GM13977 (cell line): ENCODE measurements around the gene GRM2.

Source experiments
- DNase-seq: peaks from one replicate; pipeline ENCODE4 v3.0.0; 2012; ENCODE audit warnings: low spot score
- CTCF ChIP-seq: IDR thresholded peaks from 2 replicates; pipeline ENCODE4 v1.5.1; 2012; ENCODE audit warnings: mild to moderate bottlenecking, control low read depth; ENCODE audit not compliant: insufficient read depth; ENCODE audit errors: extremely low read depth, missing control alignments
- in situ Hi-C: fragments of 300-500 bp; cut with MboI; formaldehyde crosslinking; loops from one replicate; pipeline ENCODE4 v1.12.0; 2022; ENCODE audit warnings: low sequenced_read_pairs, low pct_unique_long_range_greater_than_20kb, mixed read lengths, inconsistent platforms; ENCODE audit not compliant: unreplicated experiment

The GRM2 gene

DNA sequence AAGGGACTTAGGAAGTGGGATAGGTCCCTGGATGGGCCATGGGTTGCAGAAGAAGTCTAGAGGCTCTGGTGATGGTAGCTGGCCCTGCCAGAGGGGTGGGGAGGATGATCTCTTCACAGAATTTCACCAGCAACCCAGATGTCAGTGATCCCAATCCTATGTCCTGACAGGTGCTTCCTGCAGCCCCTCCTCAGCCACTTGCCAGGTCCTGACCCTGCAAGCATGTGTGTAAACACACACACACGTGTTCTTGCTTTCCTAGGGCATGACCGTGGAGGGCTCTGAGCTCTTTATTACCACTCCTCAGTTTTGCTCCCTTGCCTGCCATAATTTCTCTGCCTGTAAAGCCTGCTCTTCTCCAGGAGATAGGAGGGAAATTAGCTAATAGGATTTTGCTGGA, 23.3 kb upstream of the GRM2 start:
- DNase-seq, result no peak
- no peak for TF ChIP-seq CTCF
- in situ Hi-C loops, result loop anchor here (25.0 kb wide), 1 partner anchor 1071 kb away; the partner anchor contains the start of genes CISH and MAPKAPK3

DNA sequence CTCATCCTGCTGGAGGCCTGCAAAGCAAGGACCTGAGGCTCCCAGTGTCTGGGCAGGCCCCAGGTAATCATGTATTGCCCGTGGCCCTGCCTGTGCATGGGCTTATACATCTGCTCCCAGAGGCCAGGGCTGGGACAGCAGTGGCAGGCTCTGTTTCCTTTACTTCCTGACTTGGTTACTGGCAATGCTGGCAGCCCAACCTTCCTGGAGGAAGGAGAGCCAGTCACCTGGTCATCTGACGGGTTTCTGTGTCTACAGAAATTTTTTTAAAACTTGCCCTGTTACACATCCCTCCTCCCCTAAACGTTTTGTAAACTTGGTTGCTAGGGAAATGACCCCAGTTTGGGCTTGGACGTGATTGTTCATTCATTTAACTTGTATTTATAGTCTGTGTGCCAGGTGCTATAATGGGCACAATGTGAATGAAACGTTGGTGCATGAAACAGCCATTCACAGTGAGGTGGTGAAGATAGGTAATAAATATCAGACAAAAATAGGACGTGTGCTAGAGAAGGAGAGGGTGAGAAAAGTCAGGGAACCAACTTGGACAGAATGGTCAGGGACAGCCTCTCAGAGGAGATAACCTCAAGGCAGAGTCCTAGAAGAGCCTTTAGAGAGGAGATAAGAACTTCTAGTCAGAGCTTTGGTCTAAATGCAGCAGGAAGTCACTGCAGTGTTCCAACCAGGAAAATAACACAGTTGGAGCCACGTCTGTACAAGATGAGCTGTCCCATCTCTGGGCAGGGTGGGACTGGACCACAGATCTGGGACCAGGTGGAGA, 21.7 kb upstream of the GRM2 start:
- in situ Hi-C loops, result loop anchor here (25.0 kb wide), 1 partner anchor 1073 kb away; the partner anchor contains the start of genes CISH and MAPKAPK3
- no peak for TF ChIP-seq CTCF
- no peak for DNase-seq

DNA sequence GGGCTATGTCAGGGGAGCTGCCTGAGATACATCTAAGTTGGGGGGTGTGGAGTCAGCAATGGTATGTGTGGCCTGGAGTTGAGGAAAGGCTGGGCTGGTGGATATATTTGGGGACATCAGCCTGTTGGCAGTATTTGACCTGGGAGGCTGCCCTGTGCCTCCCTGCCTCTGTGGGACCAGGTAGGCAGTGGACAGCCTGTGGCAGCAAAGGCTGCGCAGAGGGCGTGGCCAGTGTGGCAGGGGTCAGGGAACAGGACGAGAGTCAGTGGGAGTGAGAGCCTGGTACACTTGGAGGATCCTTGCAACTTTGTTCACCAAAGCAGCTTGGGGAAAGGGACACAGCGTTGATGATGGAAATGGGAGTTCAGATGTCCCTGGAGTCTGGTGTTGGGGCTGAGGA, 20.8 kb upstream of the GRM2 start:
- in situ Hi-C loops, result loop anchor here (25.0 kb wide), 1 partner anchor 1074 kb away; the partner anchor contains the start of genes CISH and MAPKAPK3
- TF ChIP-seq CTCF, result no peak
- DNase-seq, result no peak

- DNase-seq, result peak; percentile 64
These were observed 20.2 kb upstream of the GRM2 start for GRCh38 chr3:51686512-51687215.

DNA sequence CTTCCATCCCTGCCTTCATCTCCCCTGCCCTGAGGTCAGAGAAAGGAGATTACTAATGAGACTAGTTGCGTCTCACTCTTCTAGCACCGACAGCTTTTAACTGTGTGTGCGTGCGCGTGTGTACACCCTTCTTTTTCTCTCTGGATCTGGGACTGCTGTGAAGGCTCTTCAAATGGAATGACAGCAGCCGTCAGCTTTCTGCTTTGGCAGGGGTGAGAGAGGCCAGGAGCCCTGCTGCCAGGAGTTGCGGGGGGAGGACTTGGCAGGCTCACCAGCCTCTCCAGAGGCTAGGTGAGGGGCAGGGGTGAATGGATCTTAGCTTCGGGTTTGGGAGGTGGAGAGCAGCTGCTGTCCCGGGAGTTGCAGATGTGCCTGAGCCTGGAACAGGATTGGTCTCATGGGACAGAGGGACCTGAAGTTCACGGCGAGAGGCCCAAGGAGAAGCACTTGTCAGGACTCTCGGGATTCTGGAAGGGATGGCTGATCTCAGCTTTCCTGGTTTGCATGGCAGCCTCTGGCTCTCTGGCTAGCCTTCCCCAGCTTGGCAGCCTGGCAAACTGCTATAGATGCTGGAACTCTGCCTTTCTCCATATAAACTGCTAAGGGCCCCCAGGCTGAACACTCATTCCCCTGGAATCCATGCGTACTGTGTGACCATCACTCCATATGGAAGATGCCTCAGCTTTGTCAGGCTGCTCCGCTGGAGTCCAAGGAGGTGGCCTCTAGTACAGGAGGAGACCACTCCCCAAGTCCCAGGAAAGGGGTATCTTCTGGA, 19.2 kb upstream of the GRM2 start:
- in situ Hi-C loops, result loop anchor here (25.0 kb wide), 1 partner anchor 1075 kb away; the partner anchor contains the start of genes CISH and MAPKAPK3
- TF ChIP-seq CTCF, result no peak
- DNase-seq, result no peak

More at GRCh38 chr3:51686512-51687215, 20.2 kb upstream of the GRM2 start:
- TF ChIP-seq CTCF, result no peak
- in situ Hi-C loops, result loop anchor here (25.0 kb wide), 1 partner anchor 1074 kb away; the partner anchor contains the start of genes CISH and MAPKAPK3

GRCh38 chr3:51688206-51688600, 18.7 kb upstream of the GRM2 start:
- DNase-seq, result no peak
- no peak for TF ChIP-seq CTCF
- in situ Hi-C loops, result loop anchor here (25.0 kb wide), 1 partner anchor 1076 kb away; the partner anchor contains the start of genes CISH and MAPKAPK3
